ENCODE measurements around the gene CCR7. TPM values are rescaled to one million over a fixed set of nuclear protein-coding genes. Genes with fewer than 3 reads are reported as not detected.

CCR7 gene
- polyA plus RNA-seq, 1 of the 3 experiments (the other 2 are of a cell fraction), result not detected

DNA sequence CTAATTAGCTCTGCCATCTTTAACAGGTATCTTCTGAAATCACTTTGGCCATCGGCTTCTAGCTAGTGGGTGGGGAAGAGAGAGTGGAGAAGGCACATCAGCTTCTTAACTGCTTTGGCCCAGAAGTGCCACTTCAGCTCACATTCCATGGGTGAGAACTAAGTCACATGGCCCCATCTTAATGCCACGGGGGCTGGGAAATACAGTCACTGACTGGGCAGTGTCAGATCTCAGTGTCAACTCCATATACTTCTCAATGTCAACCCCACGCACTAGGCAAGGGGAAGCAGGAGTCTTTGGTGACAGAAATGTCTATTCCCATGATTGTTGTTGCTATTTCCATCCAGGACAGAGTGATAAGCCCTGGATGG is 29.4 kb downstream of the CCR7 start:
- CTCF ChIA-PET, result interaction anchor here (0.9 to 16.8 kb wide), 9 partner anchors 11 to 334 kb away, joined by 3 to 381 read pairs (median 7); partner anchors contain the start of genes CCR7, GJD3, IGFBP4 and TOP2A
- Histone ChIP-seq H3K27ac (ENCODE audit: low read depth in 2 of 2, low read length in 1 of 2) (no peak overlapping the region), H3K9me3 (no peaks in the 10 kb centered on the region), H3K27me3 (ENCODE audit: insufficient read depth) (no peaks in the 10 kb centered on the region), H4K20me1 (ENCODE audit: insufficient read depth) (no peaks in the 10 kb centered on the region), H3K9ac (no peak overlapping the region), H3K9me2 (no peaks in the 10 kb centered on the region), H3K4me3 (ENCODE audit: low read depth in 2 of 2, low read length in 1 of 2) (no peak overlapping the region), H3K79me2 (ENCODE audit: insufficient read depth) (no peaks in the 10 kb centered on the region), H3K4me1 (ENCODE audit: control insufficient read depth in 1 of 2, insufficient read depth in 2 of 2, low read depth in 1 of 2, low read length in 1 of 2) (peaks cover 5 to 43% of the 10 kb centered on the region in 2 experiments; a peak in 2 of 4 replicates), H3K4me2 (no peak overlapping the region), H3F3A (replicated peaks; ENCODE audit: insufficient read depth) (peaks cover 4% of the 10 kb centered on the region), H2AFZ (ENCODE audit: low read depth) (no peak overlapping the region), H3K36me3 (replicated peaks in 1 of 2; ENCODE audit: control insufficient read depth in 1 of 2, insufficient read depth in 2 of 2, low read length in 1 of 2) (no peaks in the 10 kb centered on the region)
- TF ChIP-seq TAF1 (IDR thresholded peaks at IDR 0.05; ENCODE audit: borderline replicate concordance, low read depth, low read length), result no peak
- TF ChIP-seq, protein P1, sequence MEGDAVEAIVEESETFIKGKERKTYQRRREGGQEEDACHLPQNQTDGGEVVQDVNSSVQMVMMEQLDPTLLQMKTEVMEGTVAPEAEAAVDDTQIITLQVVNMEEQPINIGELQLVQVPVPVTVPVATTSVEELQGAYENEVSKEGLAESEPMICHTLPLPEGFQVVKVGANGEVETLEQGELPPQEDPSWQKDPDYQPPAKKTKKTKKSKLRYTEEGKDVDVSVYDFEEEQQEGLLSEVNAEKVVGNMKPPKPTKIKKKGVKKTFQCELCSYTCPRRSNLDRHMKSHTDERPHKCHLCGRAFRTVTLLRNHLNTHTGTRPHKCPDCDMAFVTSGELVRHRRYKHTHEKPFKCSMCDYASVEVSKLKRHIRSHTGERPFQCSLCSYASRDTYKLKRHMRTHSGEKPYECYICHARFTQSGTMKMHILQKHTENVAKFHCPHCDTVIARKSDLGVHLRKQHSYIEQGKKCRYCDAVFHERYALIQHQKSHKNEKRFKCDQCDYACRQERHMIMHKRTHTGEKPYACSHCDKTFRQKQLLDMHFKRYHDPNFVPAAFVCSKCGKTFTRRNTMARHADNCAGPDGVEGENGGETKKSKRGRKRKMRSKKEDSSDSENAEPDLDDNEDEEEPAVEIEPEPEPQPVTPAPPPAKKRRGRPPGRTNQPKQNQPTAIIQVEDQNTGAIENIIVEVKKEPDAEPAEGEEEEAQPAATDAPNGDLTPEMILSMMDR (IDR thresholded peaks at IDR 0.05), result no peak
- TF ChIP-seq, protein P2, sequence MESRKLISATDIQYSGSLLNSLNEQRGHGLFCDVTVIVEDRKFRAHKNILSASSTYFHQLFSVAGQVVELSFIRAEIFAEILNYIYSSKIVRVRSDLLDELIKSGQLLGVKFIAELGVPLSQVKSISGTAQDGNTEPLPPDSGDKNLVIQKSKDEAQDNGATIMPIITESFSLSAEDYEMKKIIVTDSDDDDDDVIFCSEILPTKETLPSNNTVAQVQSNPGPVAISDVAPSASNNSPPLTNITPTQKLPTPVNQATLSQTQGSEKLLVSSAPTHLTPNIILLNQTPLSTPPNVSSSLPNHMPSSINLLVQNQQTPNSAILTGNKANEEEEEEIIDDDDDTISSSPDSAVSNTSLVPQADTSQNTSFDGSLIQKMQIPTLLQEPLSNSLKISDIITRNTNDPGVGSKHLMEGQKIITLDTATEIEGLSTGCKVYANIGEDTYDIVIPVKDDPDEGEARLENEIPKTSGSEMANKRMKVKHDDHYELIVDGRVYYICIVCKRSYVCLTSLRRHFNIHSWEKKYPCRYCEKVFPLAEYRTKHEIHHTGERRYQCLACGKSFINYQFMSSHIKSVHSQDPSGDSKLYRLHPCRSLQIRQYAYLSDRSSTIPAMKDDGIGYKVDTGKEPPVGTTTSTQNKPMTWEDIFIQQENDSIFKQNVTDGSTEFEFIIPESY (IDR thresholded peaks at IDR 0.05; ENCODE audit: borderline replicate concordance, low read depth), result no peak
- TF ChIP-seq RXRA (IDR thresholded peaks at IDR 0.05; ENCODE audit: borderline replicate concordance, low read depth), result no peak
- TF ChIP-seq, protein P3, sequence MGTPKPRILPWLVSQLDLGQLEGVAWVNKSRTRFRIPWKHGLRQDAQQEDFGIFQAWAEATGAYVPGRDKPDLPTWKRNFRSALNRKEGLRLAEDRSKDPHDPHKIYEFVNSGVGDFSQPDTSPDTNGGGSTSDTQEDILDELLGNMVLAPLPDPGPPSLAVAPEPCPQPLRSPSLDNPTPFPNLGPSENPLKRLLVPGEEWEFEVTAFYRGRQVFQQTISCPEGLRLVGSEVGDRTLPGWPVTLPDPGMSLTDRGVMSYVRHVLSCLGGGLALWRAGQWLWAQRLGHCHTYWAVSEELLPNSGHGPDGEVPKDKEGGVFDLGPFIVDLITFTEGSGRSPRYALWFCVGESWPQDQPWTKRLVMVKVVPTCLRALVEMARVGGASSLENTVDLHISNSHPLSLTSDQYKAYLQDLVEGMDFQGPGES (IDR thresholded peaks at IDR 0.05; ENCODE audit: low read depth, low read length), result no peak
- no peak for TF ChIP-seq EZH2phosphoT487 (IDR thresholded peaks at IDR 0.05; ENCODE audit: borderline replicate concordance, low read depth)
- TF ChIP-seq RAD21 (IDR thresholded peaks at IDR 0.05; ENCODE audit: low read length), result no peak
- TF ChIP-seq GATA2 (CRISPR knock-in tag; IDR thresholded peaks at IDR 0.05), result no peak
- no peak for TF ChIP-seq EP300 (IDR thresholded peaks at IDR 0.05; ENCODE audit: borderline replicate concordance in 1 of 2, low read depth in 1 of 2, low read length in 1 of 2)
- TF ChIP-seq ELF1 (IDR thresholded peaks at IDR 0.05), result no peak
- no peak for TF ChIP-seq NRF1 (IDR thresholded peaks at IDR 0.05; ENCODE audit: low read depth, low read length)
- TF ChIP-seq MEF2A (IDR thresholded peaks at IDR 0.05; ENCODE audit: borderline replicate concordance, low read depth), result no peak
- TF ChIP-seq, protein P4, sequence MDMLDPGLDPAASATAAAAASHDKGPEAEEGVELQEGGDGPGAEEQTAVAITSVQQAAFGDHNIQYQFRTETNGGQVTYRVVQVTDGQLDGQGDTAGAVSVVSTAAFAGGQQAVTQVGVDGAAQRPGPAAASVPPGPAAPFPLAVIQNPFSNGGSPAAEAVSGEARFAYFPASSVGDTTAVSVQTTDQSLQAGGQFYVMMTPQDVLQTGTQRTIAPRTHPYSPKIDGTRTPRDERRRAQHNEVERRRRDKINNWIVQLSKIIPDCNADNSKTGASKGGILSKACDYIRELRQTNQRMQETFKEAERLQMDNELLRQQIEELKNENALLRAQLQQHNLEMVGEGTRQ (IDR thresholded peaks at IDR 0.05; ENCODE audit: borderline replicate concordance, low read depth, low read length), result no peak
- TF ChIP-seq SMC3 (IDR thresholded peaks at IDR 0.05; ENCODE audit: low read depth, low read length), result no peak
- TF ChIP-seq GABPA (IDR thresholded peaks at IDR 0.05; ENCODE audit: low read depth), result no peak
- TF ChIP-seq POLR2AphosphoS5 (IDR thresholded peaks at IDR 0.05; ENCODE audit: low read depth, low read length), result no peak
- no peak for TF ChIP-seq RFX5 (IDR thresholded peaks at IDR 0.05; ENCODE audit: low read length)
- no peak for TF ChIP-seq TCF12 (IDR thresholded peaks at IDR 0.05)
- DNase-seq, result no peak
- WGBS (ENCODE audit: low lambda C conversion rate), result 84% methylated on average over 3 of the region's 3 CpGs
- POLR2A ChIA-PET, result interaction anchor here (1.2 to 1.4 kb wide), 2 partner anchors 21 to 174 kb away, joined by 3 read pairs; no protein-coding TSS in a partner anchor

Data from SK-N-SH (cell line).